PC-9 (cell line): ENCODE results near the gene SUB1.

Experiments
- EZH2 ChIP-seq: fragments of 200-600 bp; sonication (generic); IDR thresholded peaks from 2 replicates; pipeline ENCODE4 v1.8.0; 2017; ENCODE audit warnings: antibody characterized with exemption, low read depth
- TF ChIP-seq, protein P1 (sequence below): fragments of 200-600 bp; sonication (generic); conservative IDR thresholded peaks from 2 replicates; pipeline ENCODE4 v1.6.1; 2017; ENCODE audit warnings: mixed run types, antibody characterized with exemption, mild to moderate bottlenecking, moderate library complexity

DNA sequence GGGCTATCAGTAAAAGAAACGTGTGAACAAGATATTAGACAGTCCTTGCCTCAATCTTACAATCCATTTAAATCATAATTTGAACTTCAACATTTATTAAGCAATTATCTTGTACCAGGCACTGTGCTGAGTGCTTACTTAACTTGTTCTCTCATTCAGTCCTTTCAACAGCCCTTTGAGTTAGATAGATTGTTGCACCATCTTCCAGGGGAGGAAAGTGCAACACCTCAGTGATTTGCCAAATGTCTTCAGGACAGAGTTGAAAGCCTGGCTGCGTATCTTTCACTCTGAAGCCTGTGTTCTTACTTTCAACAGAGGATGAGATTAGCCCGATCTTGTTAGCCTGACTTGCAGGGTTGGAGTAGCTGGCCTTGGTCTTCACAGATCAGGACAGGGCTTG lies 34.2 kb upstream of the SUB1 start:
- TF ChIP-seq, protein P1, sequence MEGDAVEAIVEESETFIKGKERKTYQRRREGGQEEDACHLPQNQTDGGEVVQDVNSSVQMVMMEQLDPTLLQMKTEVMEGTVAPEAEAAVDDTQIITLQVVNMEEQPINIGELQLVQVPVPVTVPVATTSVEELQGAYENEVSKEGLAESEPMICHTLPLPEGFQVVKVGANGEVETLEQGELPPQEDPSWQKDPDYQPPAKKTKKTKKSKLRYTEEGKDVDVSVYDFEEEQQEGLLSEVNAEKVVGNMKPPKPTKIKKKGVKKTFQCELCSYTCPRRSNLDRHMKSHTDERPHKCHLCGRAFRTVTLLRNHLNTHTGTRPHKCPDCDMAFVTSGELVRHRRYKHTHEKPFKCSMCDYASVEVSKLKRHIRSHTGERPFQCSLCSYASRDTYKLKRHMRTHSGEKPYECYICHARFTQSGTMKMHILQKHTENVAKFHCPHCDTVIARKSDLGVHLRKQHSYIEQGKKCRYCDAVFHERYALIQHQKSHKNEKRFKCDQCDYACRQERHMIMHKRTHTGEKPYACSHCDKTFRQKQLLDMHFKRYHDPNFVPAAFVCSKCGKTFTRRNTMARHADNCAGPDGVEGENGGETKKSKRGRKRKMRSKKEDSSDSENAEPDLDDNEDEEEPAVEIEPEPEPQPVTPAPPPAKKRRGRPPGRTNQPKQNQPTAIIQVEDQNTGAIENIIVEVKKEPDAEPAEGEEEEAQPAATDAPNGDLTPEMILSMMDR: no peak
- no peak for TF ChIP-seq EZH2
